Astrocyte (in vitro differentiated cells and primary cell): ENCODE results near the gene CHCHD4. TPM values are rescaled to one million over a fixed set of nuclear protein-coding genes. Genes with fewer than 3 reads are reported as not detected.
A peak's percentile ranks its signal among the peaks of the same experiment; 100 is the strongest.

Experiments used
- DNase-seq: peaks from one replicate; pipeline ENCODE4 v3.0.0-alpha.2; 2010; ENCODE audit warnings: low read depth
- FAIRE-seq: peaks from 2 replicates; lab custom pipeline; 2011; peaks lifted over from hg19 to GRCh38; lab: Jason Lieb, UNC
- H2AFZ ChIP-seq: 2 replicates; pipeline ENCODE4 v1.6.0; 2012; ENCODE audit warnings: low read depth, low read length, inconsistent platforms
- H3K27ac ChIP-seq: 2 replicates; pipeline ENCODE4 v1.5.1; 2011; ENCODE audit warnings: low read depth, low read length, inconsistent platforms
- H3K27me3 ChIP-seq: 2 replicates; pipeline ENCODE4 v1.6.0; 2011; ENCODE audit warnings: low read length, inconsistent platforms; ENCODE audit not compliant: insufficient read depth
- H3K36me3 ChIP-seq: 2 replicates; pipeline ENCODE4 v1.5.1; 2011; ENCODE audit warnings: low read length, inconsistent platforms; ENCODE audit not compliant: insufficient read depth
- H3K4me1 ChIP-seq: 2 replicates; pipeline ENCODE4 v1.5.1; 2011; ENCODE audit warnings: low read length, inconsistent platforms; ENCODE audit not compliant: insufficient read depth
- H3K4me2 ChIP-seq: 2 replicates; pipeline ENCODE4 v1.6.0; 2012; ENCODE audit warnings: low read length, inconsistent platforms
- H3K4me3 ChIP-seq: 2 replicates; pipeline ENCODE4 v1.5.1; 2011; ENCODE audit warnings: low read depth, mild to moderate bottlenecking, low read length, inconsistent platforms; ENCODE audit not compliant: insufficient read depth
- H3K79me2 ChIP-seq: 2 replicates; pipeline ENCODE4 v1.6.0; 2012; ENCODE audit warnings: mild to moderate bottlenecking, low read length, inconsistent platforms; ENCODE audit not compliant: insufficient read depth
- H3K9ac ChIP-seq: 2 replicates; pipeline ENCODE4 v1.6.0; 2012; ENCODE audit warnings: mild to moderate bottlenecking, low read length, inconsistent platforms
- H3K9me3 ChIP-seq: 2 replicates; pipeline ENCODE4 v1.5.1; 2012; ENCODE audit warnings: low read depth, mild to moderate bottlenecking, low read length, inconsistent platforms; ENCODE audit not compliant: insufficient read depth
- H4K20me1 ChIP-seq: 2 replicates; pipeline ENCODE4 v1.6.0; 2012; ENCODE audit warnings: low read length, inconsistent platforms; ENCODE audit not compliant: insufficient read depth
- H3K27ac Mint-ChIP-seq: one replicate; pipeline ENCODE4 v1.8.0; 2021; ENCODE audit warnings: mild to moderate bottlenecking, mixed read lengths; ENCODE audit not compliant: unreplicated experiment
- H3K27me3 Mint-ChIP-seq: one replicate; pipeline ENCODE4 v1.8.0; 2021; ENCODE audit warnings: low read depth, mixed read lengths; ENCODE audit not compliant: unreplicated experiment
- H3K36me3 Mint-ChIP-seq: one replicate; pipeline ENCODE4 v1.8.0; 2021; ENCODE audit warnings: low read depth, mixed read lengths; ENCODE audit not compliant: unreplicated experiment
- H3K4me1 Mint-ChIP-seq: one replicate; pipeline ENCODE4 v1.8.0; 2021; ENCODE audit warnings: low read depth, mixed read lengths; ENCODE audit not compliant: unreplicated experiment
- H3K4me3 Mint-ChIP-seq: one replicate; pipeline ENCODE4 v1.8.0; 2021; ENCODE audit warnings: mild to moderate bottlenecking, moderate library complexity, mixed read lengths; ENCODE audit not compliant: unreplicated experiment
- H3K9me3 Mint-ChIP-seq: one replicate; pipeline ENCODE4 v1.8.0; 2021; ENCODE audit warnings: mild to moderate bottlenecking, mixed read lengths; ENCODE audit not compliant: unreplicated experiment
- CTCF ChIP-seq: IDR thresholded peaks from 2 replicates; pipeline ENCODE4 v1.5.1; 2011; ENCODE audit warnings: low read depth, mild to moderate bottlenecking, inconsistent platforms, low read length, moderate library complexity; ENCODE audit not compliant: insufficient read depth
- EZH2 ChIP-seq: IDR thresholded peaks from 2 replicates; pipeline ENCODE4 v1.6.1; 2012; ENCODE audit warnings: mild to moderate bottlenecking, low read length, inconsistent platforms; ENCODE audit not compliant: insufficient read depth
- total RNA-seq: library from RNA; stranded (reverse); gene quantifications from 2 replicates; pipeline ENCODE4 v1.2.1, GENCODE V29; 2021

Gene CHCHD4
- total RNA-seq, 1 donor from 2014 or later, result 10.3 TPM

DNA sequence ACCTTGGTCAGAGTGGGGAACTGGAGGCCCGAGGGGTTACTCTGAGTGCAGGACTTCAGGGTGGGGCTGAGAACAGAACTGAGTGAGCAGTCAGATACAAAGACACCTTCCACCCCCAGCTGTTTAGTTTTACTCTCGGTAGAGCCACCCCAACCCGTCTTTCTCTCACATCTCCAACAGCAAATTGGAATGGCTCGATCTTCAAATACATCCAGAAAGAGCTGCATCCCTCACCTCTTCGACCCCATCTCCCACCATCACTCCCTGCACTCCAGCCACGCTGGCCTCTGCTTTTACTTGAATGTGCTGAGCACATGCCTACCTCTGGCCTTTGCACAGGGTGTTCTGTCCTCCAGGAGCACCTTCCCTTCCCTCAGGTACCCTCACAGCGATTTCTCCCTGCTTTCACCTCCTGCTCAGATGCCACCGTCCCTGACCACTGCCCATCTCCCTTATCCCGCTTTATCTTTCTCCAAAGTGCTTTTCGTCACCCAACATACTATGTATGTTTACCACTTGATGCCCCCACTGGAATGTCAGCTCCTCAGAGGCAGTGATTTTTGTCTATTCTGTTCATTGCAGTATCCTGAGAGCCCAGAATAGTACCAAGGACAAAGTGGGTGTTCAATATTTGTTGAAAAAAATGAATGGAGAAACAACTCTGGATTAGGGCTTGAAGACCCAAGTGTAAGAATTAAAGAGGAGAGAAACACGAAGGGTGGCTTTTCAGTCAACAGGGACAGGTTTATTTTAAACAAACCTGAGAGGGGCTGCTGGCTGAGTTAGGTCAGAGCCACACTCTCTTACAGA is 4.4 kb downstream of the CHCHD4 start:
- Mint-ChIP-seq H3K4me3 (no peak overlapping the region), H3K9me3 (no peaks in the 10 kb centered on the region), H3K36me3 (peaks cover 10% of the 10 kb centered on the region), H3K27me3 (no peaks in the 10 kb centered on the region), H3K4me1 (peaks cover 14% of the 10 kb centered on the region), H3K27ac (no peak overlapping the region)
- H3K36me3 ChIP-seq, result peaks cover 9% of the 10 kb centered on the region
- no peak overlapping the region for H3K9ac ChIP-seq
- no peak overlapping the region for H3K4me3 ChIP-seq
- FAIRE-seq (no peak), DNase-seq (no peak)
- peaks cover 8% of the 10 kb centered on the region for H3K4me1 ChIP-seq
- no peaks in the 10 kb centered on the region for H3K27me3 ChIP-seq
- H3K79me2 ChIP-seq, result peaks cover 17% of the 10 kb centered on the region
- H4K20me1 ChIP-seq, result peaks cover 5% of the 10 kb centered on the region
- no peak overlapping the region for H2AFZ ChIP-seq
- H3K27ac ChIP-seq, result no peak overlapping the region
- H3K4me2 ChIP-seq, result no peak overlapping the region
- H3K9me3 ChIP-seq, result no peaks in the 10 kb centered on the region
- no peak for TF ChIP-seq EZH2
- TF ChIP-seq CTCF, result no peak

DNA sequence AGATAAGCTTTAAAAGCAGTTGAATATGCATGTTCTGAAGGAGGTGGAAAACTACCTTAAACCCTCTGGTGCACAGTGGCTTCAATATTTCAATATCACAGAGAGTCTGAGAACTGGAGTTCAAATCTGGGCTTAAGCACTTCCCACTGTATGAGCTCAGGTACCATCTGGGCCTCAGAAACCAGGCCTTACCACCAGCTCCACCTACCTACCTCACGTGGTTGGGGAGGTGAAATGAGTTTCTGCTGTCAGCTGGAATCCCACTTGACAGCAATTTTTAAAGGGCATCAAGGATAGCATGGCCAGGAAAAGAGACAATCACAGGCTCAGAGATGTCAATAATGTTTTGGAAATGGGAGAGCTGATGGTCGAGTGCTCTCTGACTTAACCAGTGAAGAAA is 5.0 kb downstream of the CHCHD4 start:
- H3K79me2 ChIP-seq, result peaks cover 13% of the 10 kb centered on the region
- no peak for DNase-seq
- peaks cover 14% of the 10 kb centered on the region for H3K36me3 ChIP-seq
- Mint-ChIP-seq H3K27me3 (no peaks in the 10 kb centered on the region), H3K36me3 (peaks cover 10% of the 10 kb centered on the region), H3K4me1 (peaks cover 14% of the 10 kb centered on the region), H3K9me3 (no peaks in the 10 kb centered on the region), H3K27ac (no peak overlapping the region), H3K4me3 (peak overlapping the region; percentile 3)
- peaks cover 8% of the 10 kb centered on the region for H3K4me1 ChIP-seq
- no peak overlapping the region for H3K4me3 ChIP-seq
- peaks cover 5% of the 10 kb centered on the region for H4K20me1 ChIP-seq
- FAIRE-seq, result no peak
- H3K27me3 ChIP-seq, result no peaks in the 10 kb centered on the region
- no peak overlapping the region for H3K4me2 ChIP-seq
- no peak for TF ChIP-seq EZH2
- no peak overlapping the region for H2AFZ ChIP-seq
- H3K27ac ChIP-seq, result no peak overlapping the region
- H3K9ac ChIP-seq, result no peak overlapping the region
- H3K9me3 ChIP-seq, result no peaks in the 10 kb centered on the region

- TF ChIP-seq EZH2 (no peak), CTCF (no peak)
- Mint-ChIP-seq H3K4me3 (no peak overlapping the region), H3K9me3 (no peaks in the 10 kb centered on the region), H3K36me3 (peaks cover 10% of the 10 kb centered on the region), H3K27me3 (no peaks in the 10 kb centered on the region), H3K27ac (no peak overlapping the region), H3K4me1 (peaks cover 11% of the 10 kb centered on the region)
- no peak overlapping the region for H3K27ac ChIP-seq
- H3K27me3 ChIP-seq, result no peaks in the 10 kb centered on the region
- H2AFZ ChIP-seq, result no peak overlapping the region
- no peak for FAIRE-seq
- no peak overlapping the region for H3K9ac ChIP-seq
- DNase-seq, result no peak
- peaks cover 5% of the 10 kb centered on the region for H4K20me1 ChIP-seq
- no peak overlapping the region for H3K4me2 ChIP-seq
- peaks cover 15% of the 10 kb centered on the region for H3K36me3 ChIP-seq
- H3K9me3 ChIP-seq, result no peaks in the 10 kb centered on the region
- peaks cover 3% of the 10 kb centered on the region for H3K4me1 ChIP-seq
- peaks cover 5% of the 10 kb centered on the region for H3K79me2 ChIP-seq
- H3K4me3 ChIP-seq, result no peak overlapping the region
These were observed 6.0 kb downstream of the CHCHD4 start for GRCh38 chr3:14118400-14119381.
